ENCODE data around the gene CMC2.

DNA sequence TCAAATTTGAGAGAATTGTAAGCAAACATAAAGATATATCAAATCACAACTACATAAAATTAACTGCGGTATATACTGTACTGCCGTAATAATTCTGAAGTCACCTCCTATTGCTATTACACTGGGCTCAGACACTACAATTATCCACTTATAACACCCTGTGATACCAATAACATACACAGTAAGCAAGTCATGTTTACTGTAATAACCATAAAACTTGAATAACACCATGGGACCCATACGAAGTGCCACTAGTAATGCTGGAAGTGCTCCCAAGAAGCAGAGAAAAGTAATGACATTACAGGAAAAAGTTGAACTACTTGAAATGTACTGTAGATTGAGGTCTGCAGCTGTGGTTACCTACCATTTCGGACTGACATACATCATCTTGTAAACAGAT is 24.0 kb downstream of the CMC2 start:
- TF ChIP-seq POLR2AphosphoS5 (IDR thresholded peaks at IDR 0.05) = no peak
- TF ChIP-seq, protein P1, sequence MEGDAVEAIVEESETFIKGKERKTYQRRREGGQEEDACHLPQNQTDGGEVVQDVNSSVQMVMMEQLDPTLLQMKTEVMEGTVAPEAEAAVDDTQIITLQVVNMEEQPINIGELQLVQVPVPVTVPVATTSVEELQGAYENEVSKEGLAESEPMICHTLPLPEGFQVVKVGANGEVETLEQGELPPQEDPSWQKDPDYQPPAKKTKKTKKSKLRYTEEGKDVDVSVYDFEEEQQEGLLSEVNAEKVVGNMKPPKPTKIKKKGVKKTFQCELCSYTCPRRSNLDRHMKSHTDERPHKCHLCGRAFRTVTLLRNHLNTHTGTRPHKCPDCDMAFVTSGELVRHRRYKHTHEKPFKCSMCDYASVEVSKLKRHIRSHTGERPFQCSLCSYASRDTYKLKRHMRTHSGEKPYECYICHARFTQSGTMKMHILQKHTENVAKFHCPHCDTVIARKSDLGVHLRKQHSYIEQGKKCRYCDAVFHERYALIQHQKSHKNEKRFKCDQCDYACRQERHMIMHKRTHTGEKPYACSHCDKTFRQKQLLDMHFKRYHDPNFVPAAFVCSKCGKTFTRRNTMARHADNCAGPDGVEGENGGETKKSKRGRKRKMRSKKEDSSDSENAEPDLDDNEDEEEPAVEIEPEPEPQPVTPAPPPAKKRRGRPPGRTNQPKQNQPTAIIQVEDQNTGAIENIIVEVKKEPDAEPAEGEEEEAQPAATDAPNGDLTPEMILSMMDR (IDR thresholded peaks at IDR 0.05) = no peak

Measured in sigmoid colon (tissue), 4 donors.